Activated naive CD8-positive, alpha-beta T cell treated with anti-CD3 and anti-CD28 coated beads for 36 hours (primary cell): Measurements from ENCODE around the gene HMCN1. TPM values are rescaled to one million over a fixed set of nuclear protein-coding genes. Genes with fewer than 3 reads are reported as not detected.

ENCODE experiments used
- DNase-seq: peaks from one replicate; pipeline ENCODE4 v3.0.0; 2021
- H3K27ac Mint-ChIP-seq: one replicate; pipeline ENCODE4 v1.8.0; 2022; ENCODE audit warnings: mild to moderate bottlenecking, moderate library complexity, mixed read lengths
- H3K27me3 Mint-ChIP-seq: one replicate; pipeline ENCODE4 v1.8.0; 2022; ENCODE audit warnings: mild to moderate bottlenecking, mixed read lengths
- H3K36me3 Mint-ChIP-seq: one replicate; pipeline ENCODE4 v1.8.0; 2021; ENCODE audit warnings: mild to moderate bottlenecking, mixed read lengths
- H3K4me1 Mint-ChIP-seq: one replicate; pipeline ENCODE4 v1.8.0; 2021; ENCODE audit warnings: mixed read lengths
- H3K4me3 Mint-ChIP-seq: one replicate; pipeline ENCODE4 v1.8.0; 2022; ENCODE audit warnings: mild to moderate bottlenecking, moderate library complexity, mixed read lengths
- H3K9me3 Mint-ChIP-seq: one replicate; pipeline ENCODE4 v1.8.0; 2022; ENCODE audit warnings: mixed read lengths
- total RNA-seq, 2 experiments: library from RNA; stranded (reverse); gene quantifications; one replicate each; pipeline ENCODE4 v1.2.3, GENCODE V29; 2021

The HMCN1 gene
- total RNA-seq, 2 experiments from 2014 or later: 0.02 to 0.04 TPM

DNA sequence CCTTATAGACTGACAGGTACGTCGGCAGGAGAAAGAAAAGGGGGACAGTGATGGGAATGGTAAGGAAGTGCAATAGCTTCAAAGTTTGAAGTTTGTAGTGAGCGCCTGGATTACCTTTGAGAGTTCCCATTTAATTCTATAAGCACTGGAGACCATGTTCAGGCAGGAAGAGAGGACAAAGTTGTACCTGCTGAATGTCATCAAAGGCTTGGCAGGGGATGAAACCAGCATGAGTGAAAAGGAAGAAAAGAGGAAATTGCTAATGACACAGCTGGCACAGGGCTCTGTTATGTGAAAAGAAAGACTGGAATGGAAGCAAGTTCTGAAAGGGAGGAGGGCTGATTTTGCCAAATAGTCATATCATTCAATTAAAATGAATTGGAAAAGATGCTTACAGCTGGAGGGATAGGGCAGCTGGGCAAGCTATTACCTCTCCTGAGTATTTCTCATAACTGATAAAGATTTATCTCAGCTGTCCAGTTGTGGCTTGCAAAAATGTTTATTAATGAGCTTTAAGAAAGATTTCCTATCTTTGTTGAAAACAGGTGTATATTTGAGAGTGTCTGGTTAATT lies 109.2 kb downstream of the HMCN1 start:
- DNase-seq: no peak
- H3K27me3 Mint-ChIP-seq: peaks cover 8% of the 10 kb centered on the region
- no peaks in the 10 kb centered on the region for H3K9me3 Mint-ChIP-seq
- H3K27ac Mint-ChIP-seq: no peak overlapping the region
- H3K36me3 Mint-ChIP-seq: no peaks in the 10 kb centered on the region
- H3K4me3 Mint-ChIP-seq: no peak overlapping the region
- no peaks in the 10 kb centered on the region for H3K4me1 Mint-ChIP-seq

DNA sequence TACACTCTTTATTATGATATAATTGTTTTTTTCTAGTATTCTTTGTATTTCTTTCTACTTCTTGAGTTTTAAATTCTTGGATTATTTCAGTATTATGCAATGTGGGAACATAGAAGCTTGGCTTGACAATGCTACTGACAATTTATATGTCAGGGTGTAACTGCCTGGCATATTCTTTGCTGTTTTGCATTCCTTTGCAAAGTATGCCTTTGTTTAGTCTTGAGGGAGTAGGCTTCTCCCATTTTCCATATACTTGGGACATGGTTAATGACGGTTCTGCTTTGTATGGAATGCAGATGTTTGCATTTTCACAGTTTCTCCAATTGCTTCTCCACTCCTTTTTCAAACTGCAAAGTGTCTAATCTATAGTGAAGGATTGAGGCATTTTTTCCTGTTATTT lies 109.8 kb downstream of the HMCN1 start:
- DNase-seq: no peak
- Mint-ChIP-seq H3K27me3 (peaks cover 4% of the 10 kb centered on the region), H3K27ac (no peak overlapping the region), H3K4me1 (no peaks in the 10 kb centered on the region), H3K36me3 (no peaks in the 10 kb centered on the region), H3K9me3 (no peaks in the 10 kb centered on the region), H3K4me3 (no peak overlapping the region)

DNA sequence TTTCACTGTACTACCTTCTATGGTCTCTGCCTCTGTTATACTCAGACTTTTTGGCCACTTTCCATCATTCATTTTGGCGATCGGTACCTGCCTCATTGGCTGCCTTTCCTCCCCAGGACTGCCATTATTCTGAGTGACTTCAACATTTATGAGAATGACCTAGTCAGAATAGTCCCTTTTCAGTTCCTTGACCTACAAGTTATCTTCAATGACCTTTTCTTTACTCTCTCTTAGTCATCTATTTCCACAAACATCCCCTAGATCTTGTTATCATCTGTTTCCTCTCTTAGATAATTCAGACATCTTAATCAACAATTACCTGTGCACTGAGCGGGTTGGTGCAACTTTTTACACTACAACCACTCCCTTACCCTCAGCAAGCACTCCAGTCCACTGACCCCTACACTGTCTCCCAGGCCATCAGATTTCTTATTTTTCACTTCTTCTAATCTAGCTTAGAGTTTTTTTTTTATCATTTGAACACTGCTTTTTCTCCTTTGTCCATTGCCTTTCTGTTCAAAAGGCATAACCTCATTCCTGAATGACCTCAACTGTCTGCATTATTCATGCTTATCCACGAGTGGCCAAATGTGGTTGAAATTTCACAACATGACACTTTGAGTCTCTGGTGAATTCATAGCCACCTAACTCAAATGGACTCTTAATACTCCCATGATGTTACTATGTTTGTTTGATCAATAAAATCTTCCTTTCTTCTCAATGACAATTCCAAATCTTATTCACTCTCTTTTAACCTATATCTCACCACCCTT lies 112.7 kb downstream of the HMCN1 start:
- H3K27me3 Mint-ChIP-seq: peaks cover 4% of the 10 kb centered on the region
- no peaks in the 10 kb centered on the region for H3K4me1 Mint-ChIP-seq
- no peak overlapping the region for H3K27ac Mint-ChIP-seq
- DNase-seq: no peak
- H3K9me3 Mint-ChIP-seq: no peaks in the 10 kb centered on the region
- H3K36me3 Mint-ChIP-seq: no peaks in the 10 kb centered on the region
- no peak overlapping the region for H3K4me3 Mint-ChIP-seq

DNA sequence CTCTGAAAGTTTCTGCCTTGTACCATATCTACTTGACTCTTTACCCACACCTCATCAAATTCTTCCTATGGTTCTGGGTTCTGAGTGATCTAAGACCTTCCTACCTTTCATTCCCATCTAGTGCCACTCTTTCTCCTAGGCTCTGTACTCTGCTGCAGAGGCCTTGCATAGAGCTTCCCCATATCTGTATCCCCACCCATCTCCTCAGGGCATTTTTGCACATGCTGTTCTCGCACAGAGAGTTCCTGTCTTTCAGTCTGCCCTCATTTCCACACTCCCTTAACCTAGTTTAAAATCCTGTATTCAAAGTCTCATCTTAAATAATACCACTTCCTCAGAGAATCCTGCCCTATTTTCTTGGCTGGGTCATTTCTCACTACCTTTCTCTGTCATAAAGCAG lies 114.8 kb downstream of the HMCN1 start:
- H3K27ac Mint-ChIP-seq: no peak overlapping the region

DNA sequence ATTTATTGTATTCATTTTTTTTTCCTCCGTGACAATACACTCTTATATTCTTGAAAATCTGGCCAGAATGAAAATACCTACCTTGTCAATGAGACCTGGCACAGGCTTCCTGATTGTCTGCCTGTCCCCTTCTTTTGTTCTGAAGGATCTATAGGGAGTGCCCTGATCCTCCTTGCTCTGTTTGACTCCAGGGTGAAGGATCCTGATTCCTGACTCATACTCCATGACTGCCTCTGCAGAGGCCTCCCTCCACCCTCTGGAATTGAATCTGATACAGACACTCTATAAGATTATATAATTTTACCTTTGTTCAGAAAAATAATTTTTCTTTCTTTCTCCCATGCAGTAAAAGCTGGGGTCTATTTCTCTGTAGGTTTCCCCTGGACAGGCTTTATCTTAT lies 116.2 kb downstream of the HMCN1 start:
- H3K9me3 Mint-ChIP-seq: no peaks in the 10 kb centered on the region
- H3K27me3 Mint-ChIP-seq: peaks cover 5% of the 10 kb centered on the region
- H3K36me3 Mint-ChIP-seq: no peaks in the 10 kb centered on the region
- H3K4me1 Mint-ChIP-seq: no peaks in the 10 kb centered on the region
- no peak for DNase-seq
- no peak overlapping the region for H3K27ac Mint-ChIP-seq
- H3K4me3 Mint-ChIP-seq: no peak overlapping the region

More for the DNA sequence above, 114.8 kb downstream of the HMCN1 start:
- H3K36me3 Mint-ChIP-seq: no peaks in the 10 kb centered on the region
- H3K27me3 Mint-ChIP-seq: peaks cover 5% of the 10 kb centered on the region
- H3K4me1 Mint-ChIP-seq: no peaks in the 10 kb centered on the region
- no peaks in the 10 kb centered on the region for H3K9me3 Mint-ChIP-seq
- no peak overlapping the region for H3K4me3 Mint-ChIP-seq
- no peak for DNase-seq

DNA sequence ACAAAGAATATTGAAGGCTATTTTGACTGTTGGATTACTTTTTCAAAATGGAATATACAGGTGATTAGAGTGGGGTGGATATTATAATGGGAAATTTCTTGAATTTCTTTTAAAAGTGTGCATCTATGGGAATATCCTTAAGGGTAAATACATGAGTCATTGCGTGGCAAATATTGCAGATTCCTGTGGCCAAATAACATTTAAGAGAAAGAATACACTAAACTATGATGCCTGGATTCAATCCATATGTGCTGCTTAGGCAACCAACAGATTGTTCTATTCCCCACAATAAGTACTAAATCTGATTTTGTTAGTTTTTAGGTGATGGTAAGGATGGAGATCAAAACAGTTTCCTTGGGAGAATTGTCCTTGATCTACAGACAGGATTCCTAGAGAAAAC lies 119.5 kb downstream of the HMCN1 start:
- Mint-ChIP-seq H3K9me3 (no peaks in the 10 kb centered on the region), H3K4me3 (no peak overlapping the region), H3K36me3 (no peaks in the 10 kb centered on the region), H3K27ac (no peak overlapping the region), H3K27me3 (peaks cover 6% of the 10 kb centered on the region), H3K4me1 (no peaks in the 10 kb centered on the region)
- DNase-seq: no peak

DNA sequence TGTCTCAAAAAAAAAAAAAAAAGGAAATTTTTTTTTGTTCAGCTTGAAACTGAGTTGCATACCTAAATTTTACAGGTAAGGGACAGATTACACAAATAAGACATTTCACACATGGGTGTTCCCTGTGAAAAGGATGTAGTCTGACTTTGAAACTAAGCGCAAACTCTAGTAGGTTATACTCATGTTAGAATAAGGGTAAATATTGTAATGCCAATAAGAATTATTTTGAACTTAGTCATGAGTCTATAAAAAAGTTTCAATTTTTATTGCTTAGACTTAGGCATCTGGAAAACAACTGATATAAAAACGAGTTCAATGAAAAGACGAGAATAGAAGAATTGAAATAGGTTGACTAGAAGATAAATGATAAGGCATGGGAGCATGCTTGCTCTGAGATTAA lies 122.3 kb downstream of the HMCN1 start:
- Mint-ChIP-seq H3K4me1 (no peaks in the 10 kb centered on the region), H3K36me3 (no peaks in the 10 kb centered on the region), H3K27ac (no peak overlapping the region), H3K9me3 (no peaks in the 10 kb centered on the region), H3K4me3 (no peak overlapping the region), H3K27me3 (peaks cover 9% of the 10 kb centered on the region)
- no peak for DNase-seq

DNA sequence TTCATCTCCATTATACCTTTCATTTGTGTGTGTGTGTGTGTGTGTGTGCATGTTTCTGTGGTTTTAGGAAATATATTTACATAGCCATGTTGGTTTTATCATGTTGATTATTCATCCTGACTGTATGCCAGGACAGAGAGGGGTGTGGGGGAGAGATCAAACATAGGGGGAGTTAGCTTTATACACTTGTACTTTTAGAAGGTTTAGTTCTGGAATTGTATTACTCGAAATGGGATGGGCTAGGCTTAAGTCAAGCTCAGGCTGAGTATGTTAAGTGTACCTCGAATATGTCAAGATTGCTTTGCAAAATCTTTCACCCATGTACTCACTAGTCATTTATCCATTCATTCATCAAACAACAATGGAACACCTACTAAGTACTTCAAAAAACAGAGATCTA lies 123.3 kb downstream of the HMCN1 start:
- no peaks in the 10 kb centered on the region for H3K36me3 Mint-ChIP-seq
- H3K27ac Mint-ChIP-seq: no peak overlapping the region
- H3K4me1 Mint-ChIP-seq: no peaks in the 10 kb centered on the region
- DNase-seq: no peak
- H3K27me3 Mint-ChIP-seq: peaks cover 9% of the 10 kb centered on the region
- H3K9me3 Mint-ChIP-seq: no peaks in the 10 kb centered on the region
- no peak overlapping the region for H3K4me3 Mint-ChIP-seq

DNA sequence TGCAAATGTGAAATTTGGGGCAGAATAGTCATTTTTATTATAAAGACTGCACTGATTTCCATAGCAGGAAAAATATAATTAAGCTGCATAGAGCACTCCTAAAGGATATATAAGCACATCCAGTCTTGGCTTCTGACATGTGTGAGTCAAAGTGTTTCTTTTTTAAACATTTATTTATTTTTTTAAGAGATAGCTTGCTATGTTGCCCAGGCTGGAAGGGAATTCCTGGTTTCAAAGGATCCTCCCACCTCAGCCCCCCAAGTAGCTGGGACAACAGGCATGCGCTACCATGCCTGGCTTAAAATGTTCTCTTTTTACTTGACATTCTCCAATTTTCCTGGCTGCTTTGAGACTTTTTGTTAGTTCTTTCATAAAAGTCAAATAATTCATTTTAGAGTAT lies 126.1 kb downstream of the HMCN1 start:
- H3K4me1 Mint-ChIP-seq: no peaks in the 10 kb centered on the region
- H3K27me3 Mint-ChIP-seq: peaks cover 7% of the 10 kb centered on the region
- no peak overlapping the region for H3K27ac Mint-ChIP-seq
- no peaks in the 10 kb centered on the region for H3K9me3 Mint-ChIP-seq
- H3K36me3 Mint-ChIP-seq: no peaks in the 10 kb centered on the region
- no peak overlapping the region for H3K4me3 Mint-ChIP-seq
- DNase-seq: no peak

DNA sequence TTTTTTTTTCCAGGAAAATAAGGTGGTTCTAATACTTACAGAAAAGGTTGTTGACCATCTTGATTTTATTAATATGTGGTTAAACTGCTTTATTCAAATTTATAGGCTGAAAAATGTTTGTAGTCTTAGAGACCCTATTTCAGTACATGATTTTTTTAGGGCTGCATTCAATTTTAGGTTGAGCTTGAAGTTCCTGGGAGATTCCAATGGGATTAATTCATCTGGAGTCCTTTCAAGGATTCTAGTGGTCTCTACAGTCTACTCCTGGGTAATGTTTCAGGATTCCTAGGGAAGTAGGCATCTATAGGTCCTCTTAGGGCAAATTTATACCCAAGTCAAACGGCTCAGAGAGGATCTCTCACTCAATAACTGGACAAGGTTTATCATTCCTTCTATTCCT lies 126.7 kb downstream of the HMCN1 start:
- Mint-ChIP-seq H3K27me3 (peaks cover 7% of the 10 kb centered on the region), H3K36me3 (no peaks in the 10 kb centered on the region), H3K27ac (no peak overlapping the region), H3K9me3 (no peaks in the 10 kb centered on the region), H3K4me3 (no peak overlapping the region), H3K4me1 (no peaks in the 10 kb centered on the region)
- no peak for DNase-seq

DNA sequence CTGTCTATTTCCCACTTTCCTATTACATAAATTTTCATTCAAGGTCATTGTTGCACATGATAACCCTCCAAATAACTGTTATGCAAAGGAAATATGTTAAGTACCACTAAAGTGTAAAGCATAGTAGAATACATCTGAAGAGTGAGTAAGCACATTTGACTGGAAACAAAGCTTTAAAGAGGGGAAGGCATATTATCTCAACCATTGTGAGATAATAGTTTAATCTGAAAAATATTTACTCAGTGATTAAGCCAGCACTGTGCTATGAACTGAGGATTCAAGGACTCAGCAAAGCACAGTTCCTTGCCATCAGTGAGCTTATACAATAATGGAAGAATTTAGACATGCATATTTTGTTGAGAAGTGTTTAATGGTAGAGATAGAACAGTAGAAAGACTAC lies 127.4 kb downstream of the HMCN1 start:
- no peaks in the 10 kb centered on the region for H3K4me1 Mint-ChIP-seq

DNA sequence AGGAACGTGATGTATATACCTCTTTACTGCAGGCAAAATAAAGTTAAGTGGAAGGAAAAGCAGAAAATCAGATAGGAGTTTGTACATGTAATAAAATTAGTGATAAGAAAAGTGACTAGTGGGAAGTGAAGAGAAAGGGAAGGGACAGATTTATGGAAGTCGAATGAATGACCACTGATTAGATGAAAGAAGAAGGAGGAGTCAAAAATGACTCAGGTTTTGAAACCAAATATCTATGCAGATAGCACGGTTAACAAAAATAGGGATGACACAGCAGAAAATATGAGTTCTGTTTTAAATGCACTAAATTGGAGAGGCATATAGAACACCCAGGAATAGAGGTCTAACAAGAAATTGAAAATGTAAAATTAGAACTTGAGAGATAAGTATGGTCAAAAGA lies 128.0 kb downstream of the HMCN1 start:
- no peak for DNase-seq
- H3K9me3 Mint-ChIP-seq: no peaks in the 10 kb centered on the region
- no peaks in the 10 kb centered on the region for H3K36me3 Mint-ChIP-seq
- peaks cover 9% of the 10 kb centered on the region for H3K27me3 Mint-ChIP-seq
- no peak overlapping the region for H3K27ac Mint-ChIP-seq
- H3K4me3 Mint-ChIP-seq: no peak overlapping the region
- no peaks in the 10 kb centered on the region for H3K4me1 Mint-ChIP-seq

More for the DNA sequence above, 127.4 kb downstream of the HMCN1 start:
- DNase-seq: no peak
- no peak overlapping the region for H3K4me3 Mint-ChIP-seq
- peaks cover 7% of the 10 kb centered on the region for H3K27me3 Mint-ChIP-seq
- no peaks in the 10 kb centered on the region for H3K36me3 Mint-ChIP-seq
- no peaks in the 10 kb centered on the region for H3K9me3 Mint-ChIP-seq
- no peak overlapping the region for H3K27ac Mint-ChIP-seq

DNA sequence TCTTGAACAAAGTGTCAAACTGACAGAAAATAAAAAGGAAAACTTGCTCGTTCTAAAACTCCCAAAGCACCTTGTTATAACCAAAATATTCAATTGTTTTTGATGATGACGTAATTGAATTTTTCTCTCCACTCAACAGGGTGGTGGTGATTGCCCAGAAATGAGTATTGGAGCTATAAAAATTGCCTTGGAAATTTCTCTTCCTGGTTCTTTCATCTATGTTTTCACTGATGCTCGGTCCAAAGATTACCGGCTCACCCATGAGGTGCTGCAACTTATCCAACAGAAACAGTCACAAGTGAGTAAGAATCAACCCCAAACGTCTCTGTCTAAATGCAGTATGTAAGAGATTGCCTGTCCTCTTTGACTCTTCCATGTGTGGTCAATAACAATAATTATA lies 130.1 kb downstream of the HMCN1 start:
- H3K27me3 Mint-ChIP-seq: peaks cover 13% of the 10 kb centered on the region
- no peaks in the 10 kb centered on the region for H3K9me3 Mint-ChIP-seq
- H3K4me1 Mint-ChIP-seq: no peaks in the 10 kb centered on the region
- no peaks in the 10 kb centered on the region for H3K36me3 Mint-ChIP-seq
- no peak for DNase-seq
- no peak overlapping the region for H3K27ac Mint-ChIP-seq
- no peak overlapping the region for H3K4me3 Mint-ChIP-seq

DNA sequence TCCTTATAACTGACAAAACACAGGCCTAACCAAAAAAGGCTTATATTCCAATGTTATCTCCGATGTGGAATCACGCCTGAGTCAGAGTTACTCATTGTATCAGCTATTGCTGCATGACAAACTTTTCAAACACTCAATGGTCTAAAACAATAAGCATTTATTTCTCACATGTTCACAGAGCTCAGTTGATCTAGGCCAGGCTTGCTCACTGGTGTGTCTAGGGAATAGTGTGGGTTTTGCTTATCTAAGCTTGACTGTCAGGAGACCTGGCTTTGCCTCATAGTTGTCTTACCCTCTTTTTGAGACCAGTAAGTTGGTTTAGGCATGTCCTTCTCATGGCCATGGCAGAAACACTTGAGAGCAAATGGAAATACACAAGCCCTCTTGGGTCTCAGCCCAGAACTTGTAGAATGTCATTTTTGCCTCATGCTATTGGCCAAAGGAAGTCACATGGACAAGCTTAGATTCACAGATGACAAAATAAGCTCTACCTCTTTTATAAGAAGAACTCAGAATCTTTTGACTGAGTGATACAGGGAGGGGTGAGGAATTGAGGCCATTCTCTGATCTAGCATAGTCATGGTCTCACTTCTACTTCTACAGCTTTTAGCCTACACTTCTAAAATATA lies 130.8 kb downstream of the HMCN1 start:
- Mint-ChIP-seq H3K36me3 (no peaks in the 10 kb centered on the region), H3K27me3 (peaks cover 13% of the 10 kb centered on the region), H3K9me3 (no peaks in the 10 kb centered on the region), H3K27ac (no peak overlapping the region), H3K4me3 (no peak overlapping the region), H3K4me1 (no peaks in the 10 kb centered on the region)
- no peak for DNase-seq

DNA sequence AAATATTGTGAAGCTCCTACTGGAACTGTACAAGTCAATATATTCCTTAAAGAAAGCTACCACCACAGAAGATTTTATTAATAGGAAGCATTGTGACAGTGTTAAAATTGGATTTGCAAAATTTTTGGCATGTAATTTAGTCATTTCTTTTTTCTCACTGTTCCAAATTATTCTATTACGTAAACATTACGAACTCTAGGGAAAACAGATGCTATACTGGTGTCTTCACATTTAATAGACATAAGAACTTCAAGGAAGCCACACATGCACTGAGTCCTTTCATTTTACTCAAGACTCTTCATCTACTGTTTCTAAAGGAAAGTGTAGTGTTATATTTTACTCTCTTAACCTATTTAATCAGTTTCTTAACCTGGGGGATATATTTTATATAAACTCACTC lies 135.4 kb downstream of the HMCN1 start:
- Mint-ChIP-seq H3K27me3 (peaks cover 10% of the 10 kb centered on the region), H3K27ac (no peak overlapping the region), H3K4me1 (no peaks in the 10 kb centered on the region), H3K4me3 (no peak overlapping the region), H3K36me3 (no peaks in the 10 kb centered on the region), H3K9me3 (no peaks in the 10 kb centered on the region)
- no peak for DNase-seq
